ENCODE results near the gene PCLO.

Gene PCLO

GRCh38 chr7:82980130-82980788 lies 182.4 kb downstream of the PCLO start:
- no peak overlapping the region for H3K4me3 Mint-ChIP-seq
- H3K27ac Mint-ChIP-seq = no peak overlapping the region
- H3K27me3 Mint-ChIP-seq = no peaks in the 10 kb centered on the region
- no peaks in the 10 kb centered on the region for H3K4me1 Mint-ChIP-seq (ENCODE audit: low read depth)
- no peaks in the 10 kb centered on the region for H3K9me3 Mint-ChIP-seq (ENCODE audit: low read depth)
- H3K36me3 Mint-ChIP-seq = no peaks in the 10 kb centered on the region

GRCh38 chr7:82975811-82976468 lies 186.7 kb downstream of the PCLO start:
- Mint-ChIP-seq H3K9me3 (ENCODE audit: low read depth) (no peaks in the 10 kb centered on the region), H3K4me3 (no peak overlapping the region), H3K36me3 (no peaks in the 10 kb centered on the region), H3K27me3 (no peaks in the 10 kb centered on the region), H3K4me1 (ENCODE audit: low read depth) (no peaks in the 10 kb centered on the region), H3K27ac (no peak overlapping the region)

GRCh38 chr7:82972135-82972534 lies 190.5 kb downstream of the PCLO start:
- Mint-ChIP-seq H3K27ac (no peak overlapping the region), H3K9me3 (ENCODE audit: low read depth) (no peaks in the 10 kb centered on the region), H3K27me3 (no peaks in the 10 kb centered on the region), H3K4me1 (ENCODE audit: low read depth) (no peaks in the 10 kb centered on the region), H3K4me3 (no peak overlapping the region), H3K36me3 (no peaks in the 10 kb centered on the region)

GRCh38 chr7:82965088-82966036 lies 197.3 kb downstream of the PCLO start:
- Mint-ChIP-seq H3K4me3 (no peak overlapping the region), H3K4me1 (ENCODE audit: low read depth) (no peaks in the 10 kb centered on the region), H3K27me3 (no peaks in the 10 kb centered on the region), H3K36me3 (no peaks in the 10 kb centered on the region), H3K9me3 (ENCODE audit: low read depth) (peaks cover 5% of the 10 kb centered on the region), H3K27ac (no peak overlapping the region)

- Mint-ChIP-seq H3K27me3 (no peaks in the 10 kb centered on the region), H3K4me3 (no peak overlapping the region), H3K36me3 (no peaks in the 10 kb centered on the region), H3K27ac (no peak overlapping the region), H3K4me1 (ENCODE audit: low read depth) (no peaks in the 10 kb centered on the region), H3K9me3 (ENCODE audit: low read depth) (peaks cover 5% of the 10 kb centered on the region)
These were observed 198.4 kb downstream of the PCLO start for GRCh38 chr7:82964150-82964882.

- Mint-ChIP-seq H3K36me3 (no peaks in the 10 kb centered on the region), H3K27me3 (no peaks in the 10 kb centered on the region), H3K4me3 (no peak overlapping the region), H3K27ac (no peak overlapping the region), H3K4me1 (ENCODE audit: low read depth) (no peaks in the 10 kb centered on the region), H3K9me3 (ENCODE audit: low read depth) (peaks cover 5% of the 10 kb centered on the region)
These were observed 201.4 kb downstream of the PCLO start for GRCh38 chr7:82961240-82961639.

- Mint-ChIP-seq H3K4me1 (ENCODE audit: low read depth) (no peaks in the 10 kb centered on the region), H3K27ac (no peak overlapping the region), H3K36me3 (no peaks in the 10 kb centered on the region), H3K4me3 (no peak overlapping the region), H3K9me3 (ENCODE audit: low read depth) (peaks cover 5% of the 10 kb centered on the region), H3K27me3 (no peaks in the 10 kb centered on the region)
These were observed 203.2 kb downstream of the PCLO start for GRCh38 chr7:82959528-82959927.

- no peaks in the 10 kb centered on the region for H3K27me3 Mint-ChIP-seq
- H3K4me1 Mint-ChIP-seq (ENCODE audit: low read depth) = no peaks in the 10 kb centered on the region
- no peak overlapping the region for H3K4me3 Mint-ChIP-seq
- H3K36me3 Mint-ChIP-seq = no peaks in the 10 kb centered on the region
- H3K27ac Mint-ChIP-seq = no peak overlapping the region
- H3K9me3 Mint-ChIP-seq (ENCODE audit: low read depth) = no peaks in the 10 kb centered on the region
These were observed 205.2 kb downstream of the PCLO start for GRCh38 chr7:82957521-82957920.

GRCh38 chr7:82953324-82954027 lies 209.2 kb downstream of the PCLO start:
- H3K27ac Mint-ChIP-seq = no peak overlapping the region
- H3K4me3 Mint-ChIP-seq = no peak overlapping the region
- H3K27me3 Mint-ChIP-seq = no peaks in the 10 kb centered on the region
- no peaks in the 10 kb centered on the region for H3K36me3 Mint-ChIP-seq
- H3K4me1 Mint-ChIP-seq (ENCODE audit: low read depth) = no peaks in the 10 kb centered on the region
- H3K9me3 Mint-ChIP-seq (ENCODE audit: low read depth) = peaks cover 6% of the 10 kb centered on the region

GRCh38 chr7:82950436-82950835 lies 212.2 kb downstream of the PCLO start:
- no peak overlapping the region for H3K27ac Mint-ChIP-seq

GRCh38 chr7:82945480-82945879 lies 217.2 kb downstream of the PCLO start:
- no peaks in the 10 kb centered on the region for H3K4me1 Mint-ChIP-seq (ENCODE audit: low read depth)
- no peaks in the 10 kb centered on the region for H3K36me3 Mint-ChIP-seq
- H3K9me3 Mint-ChIP-seq (ENCODE audit: low read depth) = peaks cover 8% of the 10 kb centered on the region
- H3K4me3 Mint-ChIP-seq = no peak overlapping the region
- H3K27ac Mint-ChIP-seq = no peak overlapping the region
- no peaks in the 10 kb centered on the region for H3K27me3 Mint-ChIP-seq

More at GRCh38 chr7:82950436-82950835, 212.2 kb downstream of the PCLO start:
- peaks cover 6% of the 10 kb centered on the region for H3K9me3 Mint-ChIP-seq (ENCODE audit: low read depth)
- H3K36me3 Mint-ChIP-seq = no peaks in the 10 kb centered on the region
- no peaks in the 10 kb centered on the region for H3K27me3 Mint-ChIP-seq
- no peaks in the 10 kb centered on the region for H3K4me1 Mint-ChIP-seq (ENCODE audit: low read depth)
- no peak overlapping the region for H3K4me3 Mint-ChIP-seq

- H3K9me3 Mint-ChIP-seq (ENCODE audit: low read depth) = peaks cover 8% of the 10 kb centered on the region
- no peak overlapping the region for H3K27ac Mint-ChIP-seq
- H3K27me3 Mint-ChIP-seq = no peaks in the 10 kb centered on the region
- no peaks in the 10 kb centered on the region for H3K36me3 Mint-ChIP-seq
- H3K4me1 Mint-ChIP-seq (ENCODE audit: low read depth) = no peaks in the 10 kb centered on the region
- H3K4me3 Mint-ChIP-seq = no peak overlapping the region
These were observed 217.6 kb downstream of the PCLO start for GRCh38 chr7:82945056-82945455.

- Mint-ChIP-seq H3K27ac (no peak overlapping the region), H3K4me3 (no peak overlapping the region), H3K4me1 (ENCODE audit: low read depth) (no peaks in the 10 kb centered on the region), H3K36me3 (no peaks in the 10 kb centered on the region), H3K27me3 (no peaks in the 10 kb centered on the region), H3K9me3 (ENCODE audit: low read depth) (no peaks in the 10 kb centered on the region)
These were observed 230.2 kb downstream of the PCLO start for GRCh38 chr7:82932516-82932915.

- Mint-ChIP-seq H3K4me3 (no peak overlapping the region), H3K27me3 (no peaks in the 10 kb centered on the region), H3K36me3 (no peaks in the 10 kb centered on the region), H3K9me3 (ENCODE audit: low read depth) (peaks cover 2% of the 10 kb centered on the region), H3K4me1 (ENCODE audit: low read depth) (no peaks in the 10 kb centered on the region), H3K27ac (no peak overlapping the region)
These were observed 236.2 kb downstream of the PCLO start for GRCh38 chr7:82926477-82926876.

Measured in activated naive CD8-positive, alpha-beta T cell (primary cell).